Parathyroid adenoma (tissue), 2 donors: ENCODE results near the gene PGAM2.
A peak's percentile ranks its signal among the peaks of the same experiment; 100 is the strongest.

Experiments used
- H2AFZ ChIP-seq: fragments of 300-600 bp; sonication (generic); one replicate; pipeline ENCODE4 v1.7.0; 2017; ENCODE audit warnings: antibody characterized with exemption, mild to moderate bottlenecking
- H3K27ac ChIP-seq: fragments of 300-600 bp; sonication (generic); one replicate; pipeline ENCODE4 v1.7.0; 2017
- H3K27me3 ChIP-seq: fragments of 300-600 bp; sonication (generic); one replicate; pipeline ENCODE4 v1.7.0; 2017; ENCODE audit warnings: low read length; ENCODE audit not compliant: control insufficient read depth, insufficient read depth
- H3K36me3 ChIP-seq: fragments of 300-600 bp; sonication (generic); one replicate; pipeline ENCODE4 v1.7.0; 2017; ENCODE audit warnings: low read length; ENCODE audit not compliant: control insufficient read depth, insufficient read depth
- H3K4me1 ChIP-seq: fragments of 300-600 bp; sonication (generic); one replicate; pipeline ENCODE4 v1.7.0; 2017; ENCODE audit warnings: control low read depth
- H3K4me2 ChIP-seq: fragments of 300-600 bp; sonication (generic); one replicate; pipeline ENCODE4 v1.7.0; 2017; ENCODE audit warnings: low read length
- H3K4me3 ChIP-seq: fragments of 300-600 bp; sonication (generic); one replicate; pipeline ENCODE4 v1.7.0; 2017; ENCODE audit warnings: low read depth, low read length
- H3K79me2 ChIP-seq: fragments of 300-600 bp; sonication (generic); one replicate; pipeline ENCODE4 v1.7.0; 2017; ENCODE audit warnings: control low read depth
- H3K9ac ChIP-seq: fragments of 300-600 bp; sonication (generic); one replicate; pipeline ENCODE4 v1.7.0; 2017; ENCODE audit warnings: mild to moderate bottlenecking
- H3K9me3 ChIP-seq: fragments of 300-600 bp; sonication (generic); one replicate; pipeline ENCODE4 v1.7.0; 2017; ENCODE audit warnings: low read length; ENCODE audit not compliant: control insufficient read depth
- CTCF ChIP-seq: fragments of 300-600 bp; sonication (generic); IDR thresholded peaks from one replicate; pipeline ENCODE4 v1.7.0; 2017; ENCODE audit warnings: antibody characterized with exemption, mild to moderate bottlenecking
- donor health status: primary hyperparathyroidism.

The PGAM2 gene

GRCh38 chr7:44076101-44076895 lies 10.9 kb upstream of the PGAM2 start:
- no peaks in the 10 kb centered on the region for H3K4me1 ChIP-seq
- no peaks in the 10 kb centered on the region for H3K36me3 ChIP-seq
- H3K4me2 ChIP-seq, result no peak overlapping the region
- H3K9me3 ChIP-seq, result no peaks in the 10 kb centered on the region
- no peaks in the 10 kb centered on the region for H3K27me3 ChIP-seq
- no peaks in the 10 kb centered on the region for H3K79me2 ChIP-seq
- no peak for TF ChIP-seq CTCF
- no peak overlapping the region for H3K27ac ChIP-seq
- no peak overlapping the region for H3K4me3 ChIP-seq
- no peak overlapping the region for H2AFZ ChIP-seq
- no peak overlapping the region for H3K9ac ChIP-seq

- no peaks in the 10 kb centered on the region for H3K27me3 ChIP-seq
- no peak overlapping the region for H3K9ac ChIP-seq
- TF ChIP-seq CTCF, result no peak
- H3K9me3 ChIP-seq, result no peaks in the 10 kb centered on the region
- H3K36me3 ChIP-seq, result no peaks in the 10 kb centered on the region
- H3K79me2 ChIP-seq, result no peaks in the 10 kb centered on the region
- H3K27ac ChIP-seq, result no peak overlapping the region
- H3K4me1 ChIP-seq, result no peaks in the 10 kb centered on the region
- no peak overlapping the region for H3K4me2 ChIP-seq
- no peak overlapping the region for H3K4me3 ChIP-seq
- no peak overlapping the region for H2AFZ ChIP-seq
Measured at GRCh38 chr7:44075296-44076075, 10.1 kb upstream of the PGAM2 start.

GRCh38 chr7:44074349-44074695 lies 9.0 kb upstream of the PGAM2 start:
- H3K27ac ChIP-seq, result peak overlapping the region; percentile 32
- H3K9ac ChIP-seq, result no peak overlapping the region
- H3K4me1 ChIP-seq, result no peaks in the 10 kb centered on the region
- TF ChIP-seq CTCF, result no peak
- no peaks in the 10 kb centered on the region for H3K79me2 ChIP-seq
- no peaks in the 10 kb centered on the region for H3K36me3 ChIP-seq
- H2AFZ ChIP-seq, result no peak overlapping the region
- no peak overlapping the region for H3K4me2 ChIP-seq
- no peak overlapping the region for H3K4me3 ChIP-seq
- no peaks in the 10 kb centered on the region for H3K9me3 ChIP-seq
- no peaks in the 10 kb centered on the region for H3K27me3 ChIP-seq

GRCh38 chr7:44073664-44074348 lies 8.4 kb upstream of the PGAM2 start:
- Histone ChIP-seq H3K27ac (peak overlapping the region; percentile 32), H3K9ac (no peak overlapping the region), H3K9me3 (no peaks in the 10 kb centered on the region)

More at GRCh38 chr7:44073664-44074348, 8.4 kb upstream of the PGAM2 start:
- no peaks in the 10 kb centered on the region for H3K27me3 ChIP-seq
- H3K4me1 ChIP-seq, result no peaks in the 10 kb centered on the region
- no peak overlapping the region for H3K4me2 ChIP-seq
- no peak overlapping the region for H2AFZ ChIP-seq
- no peaks in the 10 kb centered on the region for H3K36me3 ChIP-seq
- no peak for TF ChIP-seq CTCF
- H3K79me2 ChIP-seq, result no peaks in the 10 kb centered on the region
- H3K4me3 ChIP-seq, result no peak overlapping the region
